ENCODE data around the gene NDUFV1.
A peak's percentile ranks its signal among the peaks of the same experiment; 100 is the strongest.
"Not testable (repeated sequence)": the region's sequence is repeated elsewhere in the genome, so short reads cannot be mapped to it uniquely, and the experiment has no call there.

The NDUFV1 gene

GRCh38 chr11:67606492-67607295 lies at the start of gene NDUFV1:
Gene NDUFV1, plus strand, starts transcription at chr11:67606936. Its CDS starts 69 bp downstream, at chr11:67607005.
- DNase-seq, result peak; percentile 98

- no peak for DNase-seq
These were observed 48.5 kb upstream of the NDUFV1 start for GRCh38 chr11:67558084-67558772.

- DNase-seq, result no peak
These were observed 44.6 kb upstream of the NDUFV1 start for GRCh38 chr11:67561971-67562619.

GRCh38 chr11:67562963-67563704 lies 43.6 kb upstream of the NDUFV1 start:
- no peak for DNase-seq

GRCh38 chr11:67563705-67564114 lies 43.0 kb upstream of the NDUFV1 start:
- DNase-seq, result not testable (repeated sequence)

- DNase-seq, result no peak
These were observed 42.5 kb upstream of the NDUFV1 start for GRCh38 chr11:67564230-67564629.

GRCh38 chr11:67571443-67571842 lies 35.3 kb upstream of the NDUFV1 start:
- no peak for DNase-seq

GRCh38 chr11:67572305-67572704 lies 34.4 kb upstream of the NDUFV1 start:
- DNase-seq, result no peak

GRCh38 chr11:67572747-67573419 lies 33.9 kb upstream of the NDUFV1 start:
- peak; percentile 88 for DNase-seq

- DNase-seq, result no peak
These were observed 31.8 kb upstream of the NDUFV1 start for GRCh38 chr11:67574938-67575337.

GRCh38 chr11:67576735-67577475 lies 29.8 kb upstream of the NDUFV1 start:
- peak; percentile 34 for DNase-seq

- DNase-seq, result no peak
These were observed 28.8 kb upstream of the NDUFV1 start for GRCh38 chr11:67577951-67578350.

- peak; percentile 44 for DNase-seq
These were observed 25.3 kb upstream of the NDUFV1 start for GRCh38 chr11:67581469-67581868.

GRCh38 chr11:67582011-67582410 lies 24.7 kb upstream of the NDUFV1 start:
- DNase-seq, result no peak

- peak; percentile 93 for DNase-seq
These were observed 23.2 kb upstream of the NDUFV1 start, which contains the start of gene GSTP1 for GRCh38 chr11:67583247-67584204. Gene GSTP1, plus strand, starts transcription at chr11:67583812. Its CDS starts 32 bp downstream, at chr11:67583844.

- DNase-seq, result peak; percentile 30
These were observed 22.4 kb upstream of the NDUFV1 start for GRCh38 chr11:67584205-67584880.

- no peak for DNase-seq
These were observed 21.6 kb upstream of the NDUFV1 start for GRCh38 chr11:67584881-67585873.

GRCh38 chr11:67585911-67586310 lies 20.8 kb upstream of the NDUFV1 start:
- no peak for DNase-seq

All from NCI-H82 (cell line).